ENCODE results near the gene ZNF813. TPM values are rescaled to one million over a fixed set of nuclear protein-coding genes. Genes with fewer than 3 reads are reported as not detected.
"Not testable (repeated sequence)": the region's sequence is repeated elsewhere in the genome, so short reads cannot be mapped to it uniquely, and the experiment has no call there.

Gene ZNF813
- 9.0 and 9.2 TPM in 2 replicates for polyA plus RNA-seq (2013)

GRCh38 chr19:53467485-53468262 is at the start of gene ZNF813:
TSS of gene ZNF813 (plus strand) at chr19:53467733. CDS start at chr19:53483823, 16,090 bp downstream.
- peak within 1 kb of the TSS; percentile 97 for H2AFZ ChIP-seq (ENCODE audit: insufficient read depth, low read length, poor library complexity)
- peaks cover 0 to 4% of the 10 kb centered on the region in 2 experiments for H3K4me1 ChIP-seq (ENCODE audit: control insufficient read depth in 1 of 2, insufficient read depth in 2 of 2, low read length in 2 of 2)
- peak within 1 kb of the TSS; percentile 64 for H2BK12ac ChIP-seq (ENCODE audit: low read length)
- H3K27me3 ChIP-seq (ENCODE audit: insufficient read depth, low read length), result no peaks in the 10 kb centered on the region
- H3K4ac ChIP-seq (ENCODE audit: low read depth, low read length), result peak within 1 kb of the TSS; percentile 80
- peak within 1 kb of the TSS; percentile 87 for H4K12ac ChIP-seq (ENCODE audit: low read depth, low read length)
- DNase-seq, result peak; percentile 89 to 93
- no peaks in the 10 kb centered on the region for H3K36me3 ChIP-seq (ENCODE audit: control insufficient read depth in 1 of 2, insufficient read depth in 2 of 2, low read length in 2 of 2)
- H3K4me2 ChIP-seq (ENCODE audit: low read length), result peak within 1 kb of the TSS; percentile 95
- H3K9me3 ChIP-seq (ENCODE audit: insufficient read depth, low read depth, low read length), result peaks cover 7% of the 10 kb centered on the region
- peaks cover 4% of the 10 kb centered on the region for H3K79me1 ChIP-seq (ENCODE audit: low read length)
- peak within 1 kb of the TSS; percentile 85 for H3K27ac ChIP-seq (ENCODE audit: low read depth, low read length)
- H3K14ac ChIP-seq (ENCODE audit: low read length), result peak within 1 kb of the TSS; percentile 94
- WGBS (ENCODE audit: extremely low coverage, insufficient coverage, insufficient read length), result no CpG with 5 or more reads among the region's 55 CpGs
- peak within 1 kb of the TSS; percentile 86 for H2AK5ac ChIP-seq (ENCODE audit: low read length)
- peak within 1 kb of the TSS; percentile 74 for H3K9ac ChIP-seq (ENCODE audit: low read length)
- H3K79me2 ChIP-seq (ENCODE audit: control insufficient read depth, insufficient read depth, low read length, poor library complexity), result peaks cover 7% of the 10 kb centered on the region
- no peak within 1 kb of the TSS for H3K23ac ChIP-seq (ENCODE audit: low read length)
- peak within 1 kb of the TSS; percentile 98 for H2BK120ac ChIP-seq (ENCODE audit: insufficient read depth, low read length, poor library complexity)
- peak within 1 kb of the TSS; percentile 99 for H3K18ac ChIP-seq (ENCODE audit: low read length)
- peak within 1 kb of the TSS; percentile 78 for H3K4me3 ChIP-seq (ENCODE audit: low read depth, low read length)
- peak within 1 kb of the TSS; percentile 89 for H4K91ac ChIP-seq (ENCODE audit: low read depth, low read length)
- H4K8ac ChIP-seq (ENCODE audit: low read depth, low read length), result peak within 1 kb of the TSS; percentile 95
- H2BK5ac ChIP-seq (ENCODE audit: low read depth, low read length, poor library complexity), result peak within 1 kb of the TSS; percentile 96

GRCh38 chr19:53420520-53421315 is 46.8 kb upstream of the ZNF813 start:
- H3K27me3 ChIP-seq (ENCODE audit: insufficient read depth, low read length); H3K79me2 ChIP-seq (ENCODE audit: control insufficient read depth, insufficient read depth, low read length, poor library complexity); H3K4me1 ChIP-seq (ENCODE audit: control insufficient read depth in 1 of 2, insufficient read depth in 2 of 2, low read length in 2 of 2); H3K4me3 ChIP-seq (ENCODE audit: low read depth, low read length); H3K14ac ChIP-seq (ENCODE audit: low read length); H3K23ac ChIP-seq (ENCODE audit: low read length); H3K4ac ChIP-seq (ENCODE audit: low read depth, low read length); H3K9me3 ChIP-seq (ENCODE audit: insufficient read depth, low read depth, low read length); H3K18ac ChIP-seq (ENCODE audit: low read length); H2BK12ac ChIP-seq (ENCODE audit: low read length); H3K4me2 ChIP-seq (ENCODE audit: low read length); H4K91ac ChIP-seq (ENCODE audit: low read depth, low read length); H2BK120ac ChIP-seq (ENCODE audit: insufficient read depth, low read length, poor library complexity); H3K36me3 ChIP-seq (ENCODE audit: control insufficient read depth in 1 of 2, insufficient read depth in 2 of 2, low read length in 2 of 2); H2AFZ ChIP-seq (ENCODE audit: insufficient read depth, low read length, poor library complexity); H4K12ac ChIP-seq (ENCODE audit: low read depth, low read length); H3K79me1 ChIP-seq (ENCODE audit: low read length); H2AK5ac ChIP-seq (ENCODE audit: low read length); H3K9ac ChIP-seq (ENCODE audit: low read length): not testable (repeated sequence)
- Histone ChIP-seq H2BK5ac (ENCODE audit: low read depth, low read length, poor library complexity) (peak overlapping the region; percentile 27), H3K27ac (ENCODE audit: low read depth, low read length) (peak overlapping the region; percentile 74), H4K8ac (ENCODE audit: low read depth, low read length) (peak overlapping the region; percentile 24)
- DNase-seq, result peak; percentile 96 to 98
- no CpG with 5 or more reads among the region's 11 CpGs for WGBS (ENCODE audit: extremely low coverage, insufficient coverage, insufficient read length)

- Histone ChIP-seq H3K9ac (ENCODE audit: low read length) (no peak overlapping the region), H3K27me3 (ENCODE audit: insufficient read depth, low read length) (no peaks in the 10 kb centered on the region), H4K12ac (ENCODE audit: low read depth, low read length) (no peak overlapping the region), H3K27ac (ENCODE audit: low read depth, low read length) (no peak overlapping the region), H3K4me3 (ENCODE audit: low read depth, low read length) (no peak overlapping the region), H3K14ac (ENCODE audit: low read length) (peak overlapping the region; percentile 59), H2AK5ac (ENCODE audit: low read length) (no peak overlapping the region), H3K23ac (ENCODE audit: low read length) (no peak overlapping the region), H2AFZ (ENCODE audit: insufficient read depth, low read length, poor library complexity) (no peak overlapping the region), H2BK12ac (ENCODE audit: low read length) (no peak overlapping the region), H2BK5ac (ENCODE audit: low read depth, low read length, poor library complexity) (no peak overlapping the region), H3K4me1 (ENCODE audit: control insufficient read depth in 1 of 2, insufficient read depth in 2 of 2, low read length in 2 of 2) (peaks cover 4 to 8% of the 10 kb centered on the region in 2 experiments), H3K79me2 (ENCODE audit: control insufficient read depth, insufficient read depth, low read length, poor library complexity) (no peaks in the 10 kb centered on the region), H3K4me2 (ENCODE audit: low read length) (no peak overlapping the region), H3K36me3 (ENCODE audit: control insufficient read depth in 1 of 2, insufficient read depth in 2 of 2, low read length in 2 of 2) (peaks cover 2 to 4% of the 10 kb centered on the region in 2 experiments), H3K79me1 (ENCODE audit: low read length) (no peaks in the 10 kb centered on the region), H2BK120ac (ENCODE audit: insufficient read depth, low read length, poor library complexity) (no peak overlapping the region), H3K9me3 (ENCODE audit: insufficient read depth, low read depth, low read length) (no peaks in the 10 kb centered on the region), H4K91ac (ENCODE audit: low read depth, low read length) (peak overlapping the region; percentile 55), H3K18ac (ENCODE audit: low read length) (no peak overlapping the region), H3K4ac (ENCODE audit: low read depth, low read length) (no peak overlapping the region), H4K8ac (ENCODE audit: low read depth, low read length) (peak overlapping the region; percentile 34)
- WGBS (ENCODE audit: extremely low coverage, insufficient coverage, insufficient read length), result no CpG with 5 or more reads among the region's 5 CpGs
- peak; percentile 33 to 62 for DNase-seq
These were observed 45.0 kb upstream of the ZNF813 start for GRCh38 chr19:53422551-53422950.

DNA sequence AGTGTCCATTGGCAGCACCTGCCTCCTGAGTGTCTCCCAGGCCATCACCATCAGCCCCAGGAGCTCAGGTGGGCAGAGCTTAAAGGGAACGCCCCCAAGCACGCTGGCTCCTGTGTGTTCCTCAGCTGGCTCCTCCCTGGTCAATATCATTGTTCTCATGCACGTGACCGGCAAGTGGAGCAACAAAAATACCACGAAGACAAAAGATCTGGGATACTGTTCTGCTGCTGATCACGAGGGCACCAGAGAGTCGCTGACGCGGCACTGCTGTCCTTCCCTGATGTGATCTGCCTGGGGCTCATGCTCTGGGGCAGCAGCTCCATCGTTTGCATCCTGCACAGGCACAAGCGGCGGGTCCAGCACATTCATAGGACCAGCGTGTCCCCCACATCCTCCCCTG is 44.5 kb upstream of the ZNF813 start:
- H3K36me3 ChIP-seq (ENCODE audit: control insufficient read depth in 1 of 2, insufficient read depth in 2 of 2, low read length in 2 of 2); H3K79me1 ChIP-seq (ENCODE audit: low read length); H4K8ac ChIP-seq (ENCODE audit: low read depth, low read length); H3K27ac ChIP-seq (ENCODE audit: low read depth, low read length); H3K4me1 ChIP-seq (ENCODE audit: control insufficient read depth in 1 of 2, insufficient read depth in 2 of 2, low read length in 2 of 2); H3K9ac ChIP-seq (ENCODE audit: low read length); H3K79me2 ChIP-seq (ENCODE audit: control insufficient read depth, insufficient read depth, low read length, poor library complexity); H3K4ac ChIP-seq (ENCODE audit: low read depth, low read length); H2AK5ac ChIP-seq (ENCODE audit: low read length); H2AFZ ChIP-seq (ENCODE audit: insufficient read depth, low read length, poor library complexity); H3K18ac ChIP-seq (ENCODE audit: low read length); H4K91ac ChIP-seq (ENCODE audit: low read depth, low read length); H2BK12ac ChIP-seq (ENCODE audit: low read length); H3K27me3 ChIP-seq (ENCODE audit: insufficient read depth, low read length); H3K14ac ChIP-seq (ENCODE audit: low read length); H2BK5ac ChIP-seq (ENCODE audit: low read depth, low read length, poor library complexity); H2BK120ac ChIP-seq (ENCODE audit: insufficient read depth, low read length, poor library complexity); H3K23ac ChIP-seq (ENCODE audit: low read length); H4K12ac ChIP-seq (ENCODE audit: low read depth, low read length); H3K4me2 ChIP-seq (ENCODE audit: low read length); H3K4me3 ChIP-seq (ENCODE audit: low read depth, low read length); H3K9me3 ChIP-seq (ENCODE audit: insufficient read depth, low read depth, low read length): not testable (repeated sequence)
- DNase-seq, result peak in 1 of 2 donors; percentile 62
- WGBS (ENCODE audit: extremely low coverage, insufficient coverage, insufficient read length), result no CpG with 5 or more reads among the region's 13 CpGs
